MCF 10A (cell line): ENCODE measurements around the gene OR5M3. TPM values are rescaled to one million over a fixed set of nuclear protein-coding genes. Genes with fewer than 3 reads are reported as not detected.

ENCODE experiments used
- Bru-seq: library from RNA; stranded (reverse); fragments of 400-500 nt; gene quantifications from one replicate; lab custom pipeline; 2021; lab: Mats Ljungman, UMichigan
- BruChase-seq, 2 experiments: library from RNA; stranded (reverse); fragments of 400-500 nt; gene quantifications; one replicate each; lab custom pipeline; 2021; lab: Mats Ljungman, UMichigan
- BruUV-seq: library from RNA; stranded (reverse); fragments of 400-500 nt; replicated peaks from 2 replicates; lab custom pipeline; 2021; lab: Mats Ljungman, UMichigan
- CTCF ChIA-PET: fragments of 300-600 bp; sonication (Branson Sonifier 250); formaldehyde crosslinking; extraction: SDS; loops from one replicate; lab custom pipeline; 2021; ENCODE audit warnings: antibody characterized with exemption, inconsistent platforms; lab: Yijun Ruan, JAX
- POLR2A ChIA-PET: fragments of 300-600, 350-650 bp; sonication (Branson Sonifier 250); formaldehyde crosslinking; extraction: SDS; loops from one replicate; lab custom pipeline; 2020; ENCODE audit warnings: antibody characterized with exemption, inconsistent platforms; lab: Yijun Ruan, JAX
- DNase-seq: peaks from one replicate; pipeline ENCODE4 v3.0.0-alpha.2; 2018; ENCODE audit not compliant: unreplicated experiment
- H3K27ac Mint-ChIP-seq: one replicate; pipeline ENCODE4 v1.8.0; 2022; ENCODE audit warnings: mild to moderate bottlenecking, low read depth, mixed read lengths; ENCODE audit not compliant: unreplicated experiment
- H3K27me3 Mint-ChIP-seq: one replicate; pipeline ENCODE4 v1.8.0; 2022; ENCODE audit warnings: mixed read lengths; ENCODE audit not compliant: insufficient read depth, unreplicated experiment
- H3K36me3 Mint-ChIP-seq: one replicate; pipeline ENCODE4 v1.8.0; 2022; ENCODE audit warnings: mild to moderate bottlenecking, moderate library complexity, mixed read lengths; ENCODE audit not compliant: insufficient read depth, unreplicated experiment
- H3K4me1 Mint-ChIP-seq: one replicate; pipeline ENCODE4 v1.8.0; 2022; ENCODE audit warnings: mixed read lengths; ENCODE audit not compliant: insufficient read depth, unreplicated experiment
- H3K4me3 Mint-ChIP-seq: one replicate; pipeline ENCODE4 v1.8.0; 2022; ENCODE audit warnings: mild to moderate bottlenecking, moderate library complexity, mixed read lengths; ENCODE audit not compliant: unreplicated experiment
- H3K9me3 Mint-ChIP-seq: one replicate; pipeline ENCODE4 v1.8.0; 2022; ENCODE audit warnings: mixed read lengths; ENCODE audit not compliant: unreplicated experiment
- CTCF ChIP-seq: fragments of 200-600 bp; IDR thresholded peaks from one replicate; pipeline ENCODE4 v1.8.0; 2022; ENCODE audit warnings: antibody characterized with exemption, mild to moderate bottlenecking; ENCODE audit not compliant: unreplicated experiment
- intact Hi-C: fragments of 100-400 bp; cut with micrococcal nuclease; formaldehyde crosslinking; loops from 2 replicates; pipeline ENCODE4 v1.14.1; 2022
- long read RNA-seq: library from polyadenylated mRNA; stranded (forward); transcript quantifications from one replicate; pipeline ENCODE4 v2.0.0, GENCODE V29; 2022
- total RNA-seq: library from RNA; stranded (reverse); gene quantifications from 2 replicates; pipeline ENCODE4 v1.2.3, GENCODE V29; 2022

OR5M3 gene
- total RNA-seq (not detected in 2 replicates), Bru-seq, nascent RNA (not detected), BruChase-seq, experiment 1, labeled RNA remaining after a 6-hour chase (not detected), BruChase-seq, experiment 2, labeled RNA remaining after a 2-hour chase (not detected)
- long read RNA-seq: 0 reads

- intact Hi-C loops: no loop called here
- no peak within 1 kb of the TSS for H3K27ac Mint-ChIP-seq
- no peaks in the 10 kb centered on the region for H3K36me3 Mint-ChIP-seq
- H3K4me3 Mint-ChIP-seq: no peak within 1 kb of the TSS
- no peaks in the 10 kb centered on the region for H3K4me1 Mint-ChIP-seq
- ChIA-PET CTCF (no interaction called here), POLR2A (no interaction called here)
- no peak for TF ChIP-seq CTCF
- no peak for DNase-seq
- H3K27me3 Mint-ChIP-seq: no peaks in the 10 kb centered on the region
- no TSS peak for BruUV-seq
- H3K9me3 Mint-ChIP-seq: no peaks in the 10 kb centered on the region
Observed at GRCh38 chr11:56473252-56473651, at the start of gene OR5M3. TSS of gene OR5M3 (minus strand) at chr11:56473352. CDS start at chr11:56470497, 2,855 bp downstream.

GRCh38 chr11:56522008-56522407, 48.9 kb upstream of the OR5M3 start:
- ChIA-PET POLR2A (no interaction called here), CTCF (interaction anchor here (0.7 kb wide), 1 partner anchor 221 kb away, joined by 3 read pairs; no protein-coding TSS in a partner anchor)
- Mint-ChIP-seq H3K4me3 (no peak overlapping the region), H3K36me3 (no peaks in the 10 kb centered on the region), H3K9me3 (peaks cover 17% of the 10 kb centered on the region), H3K27ac (no peak overlapping the region), H3K27me3 (no peaks in the 10 kb centered on the region), H3K4me1 (no peaks in the 10 kb centered on the region)
- intact Hi-C loops: no loop called here
- BruUV-seq: no TSS peak
- peak; percentile 5 for DNase-seq
- peak; percentile 25 for TF ChIP-seq CTCF

DNA sequence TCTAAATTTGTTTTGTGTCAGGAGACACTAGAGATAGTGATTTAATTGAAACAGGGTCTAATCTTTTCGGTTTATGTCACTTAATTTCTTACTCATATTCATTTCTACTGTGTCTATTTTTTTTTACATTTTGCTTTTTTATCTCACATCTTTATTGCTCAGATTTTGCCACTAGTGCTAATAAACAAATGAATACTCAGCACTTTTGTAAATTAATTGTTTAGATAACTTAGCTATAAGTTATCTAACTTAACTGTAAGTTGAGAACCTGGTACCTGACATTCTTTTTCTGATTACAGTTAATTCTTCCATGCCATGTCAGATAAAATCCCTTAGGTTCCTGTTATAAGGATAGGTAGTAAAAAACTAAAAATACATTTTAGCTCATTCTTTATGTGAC, 40.1 kb upstream of the OR5M3 start:
- Mint-ChIP-seq H3K36me3 (peaks cover 7% of the 10 kb centered on the region), H3K9me3 (peaks cover 21% of the 10 kb centered on the region), H3K4me3 (no peak overlapping the region), H3K4me1 (no peaks in the 10 kb centered on the region), H3K27me3 (no peaks in the 10 kb centered on the region), H3K27ac (no peak overlapping the region)
- POLR2A ChIA-PET: no interaction called here
- no TSS peak for BruUV-seq
- CTCF ChIA-PET: interaction anchor here (0.5 to 0.6 kb wide), 2 partner anchors 65 to 91 kb away, joined by 4 read pairs; no protein-coding TSS in a partner anchor
- TF ChIP-seq CTCF: no peak
- DNase-seq: no peak
- intact Hi-C loops: no loop called here

DNA sequence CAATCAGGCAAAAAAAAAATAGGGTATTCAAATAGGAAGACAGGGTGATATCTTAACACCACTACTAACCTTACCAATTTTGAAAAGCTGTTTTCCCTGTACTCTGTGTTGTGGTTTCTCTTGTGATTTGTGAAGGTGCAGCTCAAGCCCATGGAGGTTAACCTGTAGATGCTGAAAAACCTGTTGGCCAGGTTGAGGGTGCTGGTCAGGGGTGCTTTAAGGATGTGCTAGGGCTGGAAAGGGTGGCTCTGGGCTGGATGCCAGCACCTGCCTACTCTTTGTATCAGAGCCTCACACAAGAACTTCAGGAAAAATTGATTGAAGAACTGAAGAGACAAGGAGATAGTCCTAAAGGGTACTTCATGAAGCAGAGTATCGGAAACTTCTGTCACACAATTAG, 36.3 kb upstream of the OR5M3 start:
- TF ChIP-seq CTCF: no peak
- peaks cover 7% of the 10 kb centered on the region for H3K36me3 Mint-ChIP-seq
- H3K4me1 Mint-ChIP-seq: no peaks in the 10 kb centered on the region
- no peaks in the 10 kb centered on the region for H3K27me3 Mint-ChIP-seq
- POLR2A ChIA-PET: no interaction called here
- BruUV-seq: no TSS peak
- H3K27ac Mint-ChIP-seq: no peak overlapping the region
- H3K4me3 Mint-ChIP-seq: no peak overlapping the region
- CTCF ChIA-PET: interaction anchor here (1.1 kb wide), 1 partner anchor 238 kb away, joined by 4 read pairs; no protein-coding TSS in a partner anchor
- H3K9me3 Mint-ChIP-seq: peaks cover 13% of the 10 kb centered on the region
- DNase-seq: no peak
- intact Hi-C loops: no loop called here
